ENCODE results near the gene TUBE1.

The TUBE1 gene

GRCh38 chr6:112033791-112034615 lies 53.3 kb downstream of the TUBE1 start:
- peak; percentile 51 for DNase-seq

GRCh38 chr6:112032728-112033127 lies 54.6 kb downstream of the TUBE1 start:
- DNase-seq = no peak

GRCh38 chr6:112031960-112032359 lies 55.3 kb downstream of the TUBE1 start:
- DNase-seq = peak; percentile 42

- DNase-seq = no peak
Observed at GRCh38 chr6:112030961-112031660, 56.2 kb downstream of the TUBE1 start.

GRCh38 chr6:112030206-112030960 lies 56.9 kb downstream of the TUBE1 start:
- DNase-seq = peak; percentile 30

- DNase-seq = peak; percentile 70
Observed at GRCh38 chr6:112029045-112029822, 58.0 kb downstream of the TUBE1 start.

GRCh38 chr6:112027942-112028674 lies 59.2 kb downstream of the TUBE1 start:
- no peak for DNase-seq

- DNase-seq = no peak
Observed at GRCh38 chr6:112026933-112027332, 60.3 kb downstream of the TUBE1 start.

- DNase-seq = no peak
Observed at GRCh38 chr6:112024464-112024863, 62.8 kb downstream of the TUBE1 start.

GRCh38 chr6:112022749-112023148 lies 64.5 kb downstream of the TUBE1 start:
- no peak for DNase-seq

- DNase-seq = peak; percentile 11
Observed at GRCh38 chr6:112021691-112022310, 65.5 kb downstream of the TUBE1 start.
